HL-60/S4 treated with phorbol 12-myristate 13-acetate at 8.2 ng/mL for 4 days and 3 days (cell line): Measurements from ENCODE around the gene PTPRF.

Experiments used
- in situ Hi-C: fragments of 300-500 bp; cut with MboI; formaldehyde crosslinking; loops from 2 replicates; pipeline ENCODE4 v1.15.0; 2022; ENCODE audit warnings: low sequenced_read_pairs

The PTPRF gene

GRCh38 chr1:43536196-43536863 lies 5.6 kb downstream of the PTPRF start:
- in situ Hi-C loops: loop anchor here (25.0 kb wide), 1 partner anchor 501 kb away; the partner anchor contains the start of gene SLC6A9

- in situ Hi-C loops: loop anchor here (25.0 kb wide), 1 partner anchor 500 kb away; the partner anchor contains the start of gene SLC6A9
Observed at GRCh38 chr1:43536864-43537358, 6.2 kb downstream of the PTPRF start.

GRCh38 chr1:43537423-43538142 lies 6.9 kb downstream of the PTPRF start:
- in situ Hi-C loops: loop anchor here (25.0 kb wide), 1 partner anchor 500 kb away; the partner anchor contains the start of gene SLC6A9

- in situ Hi-C loops: loop anchor here (25.0 kb wide), 1 partner anchor 499 kb away; the partner anchor contains the start of gene SLC6A9
Observed at GRCh38 chr1:43538143-43538487, 7.4 kb downstream of the PTPRF start.

- in situ Hi-C loops: loop anchor here (25.0 kb wide), 1 partner anchor 498 kb away; the partner anchor contains the start of gene SLC6A9
Observed at GRCh38 chr1:43538969-43539368, 8.3 kb downstream of the PTPRF start.

- in situ Hi-C loops: loop anchor here (25.0 kb wide), 1 partner anchor 497 kb away; the partner anchor contains the start of gene SLC6A9
Observed at GRCh38 chr1:43539726-43540434, 9.2 kb downstream of the PTPRF start.

- in situ Hi-C loops: loop anchor here (25.0 kb wide), 1 partner anchor 497 kb away; the partner anchor contains the start of gene SLC6A9
Observed at GRCh38 chr1:43540653-43541071, 10.0 kb downstream of the PTPRF start.

- in situ Hi-C loops: loop anchor here (25.0 kb wide), 1 partner anchor 496 kb away; the partner anchor contains the start of gene SLC6A9
Observed at GRCh38 chr1:43541141-43541540, 10.5 kb downstream of the PTPRF start.

GRCh38 chr1:43541721-43542401 lies 11.2 kb downstream of the PTPRF start:
- in situ Hi-C loops: loop anchor here (25.0 kb wide), 1 partner anchor 495 kb away; the partner anchor contains the start of gene SLC6A9

GRCh38 chr1:43542527-43543458 lies 12.1 kb downstream of the PTPRF start:
- in situ Hi-C loops: loop anchor here (25.0 kb wide), 1 partner anchor 495 kb away; the partner anchor contains the start of gene SLC6A9

- in situ Hi-C loops: loop anchor here (25.0 kb wide), 1 partner anchor 494 kb away; the partner anchor contains the start of gene SLC6A9
Observed at GRCh38 chr1:43543567-43543966, 12.9 kb downstream of the PTPRF start.

- in situ Hi-C loops: loop anchor here (25.0 kb wide), 1 partner anchor 492 kb away; the partner anchor contains the start of gene SLC6A9
Observed at GRCh38 chr1:43545339-43545694, 14.6 kb downstream of the PTPRF start.

GRCh38 chr1:43545695-43546387 lies 15.2 kb downstream of the PTPRF start:
- in situ Hi-C loops: loop anchor here (25.0 kb wide), 1 partner anchor 491 kb away; the partner anchor contains the start of gene SLC6A9

GRCh38 chr1:43546388-43547100 lies 15.9 kb downstream of the PTPRF start:
- in situ Hi-C loops: loop anchor here (25.0 kb wide), 1 partner anchor 491 kb away; the partner anchor contains the start of gene SLC6A9

- in situ Hi-C loops: loop anchor here (25.0 kb wide), 1 partner anchor 490 kb away; the partner anchor contains the start of gene SLC6A9
Observed at GRCh38 chr1:43547538-43548072, 16.9 kb downstream of the PTPRF start.

- in situ Hi-C loops: loop anchor here (25.0 kb wide), 1 partner anchor 489 kb away; the partner anchor contains the start of gene SLC6A9
Observed at GRCh38 chr1:43548285-43549271, 17.9 kb downstream of the PTPRF start.
